Heart left ventricle (tissue), 16 donors: ENCODE results near the gene ACOD1. TPM values are rescaled to one million over a fixed set of nuclear protein-coding genes. Genes with fewer than 3 reads are reported as not detected.

Experiments
- ATAC-seq, 4 donors: fragments of 200-7000 bp; cut with Tn5 transposase; one replicate each; pipeline ENCODE4 v1.9.1; 2020 to 2022; ENCODE audit warnings: moderate library complexity in 4 of 4, mild to moderate bottlenecking in 3 of 4, moderate number of reproducible peaks in 1 of 4
- DNase-seq, 5 donors: peaks; one replicate each; pipeline ENCODE4 v3.0.0-alpha.2; 2020
- H3K27ac ChIP-seq, 12 donors: fragments of 200-600 bp; sonication (generic) in 4 of 12; one replicate each; pipeline versions ENCODE4 v1.5.0 to v1.8.0; 2016 to 2022; ENCODE audit warnings: mild to moderate bottlenecking in 2 of 12
- H3K27me3 ChIP-seq, 9 donors: fragments of 200-600 bp; sonication (generic) in 2 of 9; one replicate each; pipeline versions ENCODE4 v1.5.1 to v1.8.0; 2016 to 2022; ENCODE audit warnings: mild to moderate bottlenecking in 3 of 9
- H3K36me3 ChIP-seq, 9 donors: fragments of 200-600 bp; sonication (generic) in 2 of 9; one replicate each; pipeline versions ENCODE4 v1.5.0 to v1.8.0; 2018 to 2022; ENCODE audit warnings: mild to moderate bottlenecking in 2 of 9
- H3K4me1 ChIP-seq, 12 donors: fragments of 200-600 bp; sonication (generic) in 4 of 12; one replicate each; pipeline versions ENCODE4 v1.5.0 to v1.8.0; 2016 to 2022; ENCODE audit warnings: mild to moderate bottlenecking in 3 of 12
- H3K4me3 ChIP-seq, 12 donors: fragments of 200-600 bp; sonication (generic) in 4 of 12; one replicate each; pipeline versions ENCODE4 v1.5.0 to v1.8.0; 2017 to 2022; ENCODE audit warnings: mild to moderate bottlenecking in 9 of 12, moderate library complexity in 4 of 12
- H3K9me3 ChIP-seq, 12 donors: fragments of 200-600 bp; sonication (generic) in 4 of 12; one replicate each; pipeline versions ENCODE4 v1.5.0 to v1.8.0; 2016 to 2022; ENCODE audit warnings: mild to moderate bottlenecking in 1 of 12
- CTCF ChIP-seq, 12 donors: fragments of 200-600 bp; sonication (generic) in 4 of 12; IDR thresholded peaks; one replicate each; pipeline versions ENCODE4 v1.5.0 to v1.8.0; 2018 to 2022; ENCODE audit warnings: antibody characterized with exemption in 12 of 12, mild to moderate bottlenecking in 5 of 12
- POLR2A ChIP-seq, 2 donors: fragments of 450-650 bp; IDR thresholded peaks; one replicate each; pipeline ENCODE4 v1.6.1; 2017; ENCODE audit warnings: antibody characterized with exemption in 2 of 2, mild to moderate bottlenecking in 2 of 2, moderate library complexity in 2 of 2
- WGBS, 4 donors: extraction: QIAGEN DNeasy Blood & Tissue Kit in 2 of 4; methylation state at CpG; one replicate each; pipeline versions ENCODE4 v1.1.5 to v1.1.7; 2013 to 2018; 5-methylcytosine and 5-hydroxymethylcytosine counted together
- intact Hi-C, 10 donors: fragments of 100-400 bp; cut with DNase I; formaldehyde crosslinking; loops; one replicate each; pipeline versions ENCODE4 v1.11.1 to v1.14.2; 2022
- polyA plus RNA-seq, 2 donors: library from polyadenylated mRNA; stranded (reverse); fragments of 200-250 nt; gene quantifications; one replicate each; pipeline ENCODE4 v1.2.3, GENCODE V29; 2013
- total RNA-seq, 9 donors: library from RNA; depleted of rRNA in 2 of 9; stranded (reverse); fragments of >200 nt in 2 of 9; fragmentation: NEBNext Ultra II Directional in 3 of 9; extraction: Animal tissue kit (Norgen Biotek cat#: 25700) in 3 of 9; gene quantifications; one replicate each; pipeline versions ENCODE4 v1.1.0 to v1.2.4, GENCODE V29; 2016 to 2023
- donor health status: ischemic (EF 13 %, LVEDD 7.1; RV severe dilation, severe dysfunction).
- donor health status: healthy with polysubstance abuse.
- donor health status: DM: no; HTN: yes; CAD: no.
- donor health status: DM: no; HTN: no; CAD: no.
- donor health status: ischemic (EF 25% LVEDD 6.9; RV normal size, moderate dysfunction).
- donor health status: ischemic (EF 25% LVEDD 5.7; RV mildly dilated, moderate dysfunction).
- donor health status: healthy.
- donor health status: DM: yes; HTN: yes; CAD: no.
- donor health status: ischemic (EF 35%, LVEDD 5.7; RV mildly dilated, moderate dysfunction).
- donor health status: nonischemic (EF 11% LVEDD 7.7; RV severe dilation, severe dysfunction).
- donor health status: DM: yes; HTN: yes; CAD: no.
- donor health status: PGD.
- donor health status: ischemic (EF 29% LVEDD 5.4; RV normal size, mild dysfunction).
- donor health status: nonischemic (EF 23%, LVEDD 6.1; RV moderate dilation, normal function).

The ACOD1 gene
- total and polyA plus RNA-seq, 11 donors, result 0.91 TPM; not detected in 10

GRCh38 chr13:76937281-76937820 lies 11.0 kb upstream of the ACOD1 start:
- peak overlapping the region in 1 of 12 donors; percentile 61 for H3K27ac ChIP-seq
- peak in 2 of 4 donors; percentile 31 to 60 for ATAC-seq

GRCh38 chr13:76939215-76939614 lies 9.1 kb upstream of the ACOD1 start:
- no peak for TF ChIP-seq CTCF (IDR thresholded peaks at IDR 0.05)
- no peak for TF ChIP-seq POLR2A (IDR thresholded peaks at IDR 0.05)
- ATAC-seq (no peak), DNase-seq (no peak)
- intact Hi-C loops, result no loop called here
- Histone ChIP-seq H3K27ac (no peak overlapping the region), H3K27me3 (no peaks in the 10 kb centered on the region), H3K36me3 (no peaks in the 10 kb centered on the region), H3K4me3 (no peak overlapping the region), H3K4me1 (peaks cover 0 to 35% (median 0%) of the 10 kb centered on the region in 12 donors), H3K9me3 (peaks cover 0 to 7% (median 0%) of the 10 kb centered on the region in 12 donors)
- whole genome bisulfite sequencing, 4 donors, result 89 to 93% (median 89%) methylated on average over 3 of the region's 3 CpGs

More at GRCh38 chr13:76937281-76937820, 11.0 kb upstream of the ACOD1 start:
- Histone ChIP-seq H3K36me3 (no peaks in the 10 kb centered on the region), H3K4me1 (peaks cover 0 to 33% (median 0%) of the 10 kb centered on the region in 12 donors), H3K27me3 (no peaks in the 10 kb centered on the region), H3K4me3 (no peak overlapping the region), H3K9me3 (peaks cover 0 to 7% (median 0%) of the 10 kb centered on the region in 12 donors)
- peak in 1 of 5 donors; percentile 28 for DNase-seq
- 64 to 72% (median 70%) methylated on average over 2 of the region's 2 CpGs for WGBS, 4 donors
- no peak for TF ChIP-seq POLR2A (IDR thresholded peaks at IDR 0.05)
- no peak for TF ChIP-seq CTCF (IDR thresholded peaks at IDR 0.05)
- intact Hi-C loops, result no loop called here

GRCh38 chr13:76942363-76942762 lies 5.9 kb upstream of the ACOD1 start:
- intact Hi-C loops, result no loop called here
- Histone ChIP-seq H3K27ac (no peak overlapping the region), H3K27me3 (no peaks in the 10 kb centered on the region), H3K4me1 (peaks cover 0 to 34% (median 0%) of the 10 kb centered on the region in 12 donors), H3K36me3 (no peaks in the 10 kb centered on the region), H3K9me3 (peaks cover 0 to 12% (median 0%) of the 10 kb centered on the region in 12 donors), H3K4me3 (no peak overlapping the region)
- DNase-seq (no peak), ATAC-seq (no peak)
- 93 to 95% (median 94%) methylated on average over 4 of the region's 4 CpGs for WGBS, 4 donors
- no peak for TF ChIP-seq POLR2A (IDR thresholded peaks at IDR 0.05)

- intact Hi-C loops, result no loop called here
- no peaks in the 10 kb centered on the region for H3K36me3 ChIP-seq
- ATAC-seq (no peak), DNase-seq (no peak)
- no peak overlapping the region for H3K4me3 ChIP-seq
- H3K27me3 ChIP-seq, result no peaks in the 10 kb centered on the region
- WGBS, 4 donors, result 75 to 82% (median 79%) methylated on average over 2 of the region's 2 CpGs
- H3K27ac ChIP-seq, result peak overlapping the region in 1 of 12 donors; percentile 78
- TF ChIP-seq CTCF (IDR thresholded peaks at IDR 0.05) (no peak), POLR2A (IDR thresholded peaks at IDR 0.05) (no peak)
- peaks cover 0 to 9% (median 0%) of the 10 kb centered on the region in 12 donors for H3K9me3 ChIP-seq
- peaks cover 0 to 33% (median 0%) of the 10 kb centered on the region in 12 donors for H3K4me1 ChIP-seq
Observed at GRCh38 chr13:76943646-76944045, 4.7 kb upstream of the ACOD1 start.

- H3K9me3 ChIP-seq, result peaks cover 0 to 9% (median 0%) of the 10 kb centered on the region in 12 donors
- no peak for DNase-seq
- intact Hi-C loops, result no loop called here
- TF ChIP-seq CTCF (IDR thresholded peaks at IDR 0.05) (no peak), POLR2A (IDR thresholded peaks at IDR 0.05) (no peak)
- no peaks in the 10 kb centered on the region for H3K36me3 ChIP-seq
- 69 to 86% (median 78%) methylated on average over 4 of the region's 4 CpGs for WGBS, 4 donors
- H3K27me3 ChIP-seq, result no peaks in the 10 kb centered on the region
- no peak overlapping the region for H3K4me3 ChIP-seq
- H3K27ac ChIP-seq, result peak overlapping the region in 1 of 12 donors; percentile 78
- no peak for ATAC-seq
- H3K4me1 ChIP-seq, result peaks cover 0 to 29% (median 0%) of the 10 kb centered on the region in 12 donors
Observed at GRCh38 chr13:76944456-76944855, 3.9 kb upstream of the ACOD1 start.
